ENCODE measurements around the gene BCL6B.
"Not testable (repeated sequence)": the region's sequence is repeated elsewhere in the genome, so short reads cannot be mapped to it uniquely, and the experiment has no call there.

Gene BCL6B

GRCh38 chr17:7022781-7023571, at the start of gene BCL6B:
BCL6B (plus strand) TSS chr17:7023050; CDS start chr17:7023672, 622 bp downstream.
- peak in 1 of 2 experiments; percentile 54 for DNase-seq
- TF ChIP-seq GATA1 (IDR thresholded peaks at IDR 0.05; ENCODE audit: low read depth, low read length), result no peak
- TF ChIP-seq POLR2A (IDR thresholded peaks at IDR 0.05; ENCODE audit: low read length), result no peak

GRCh38 chr17:6979440-6979839, 43.4 kb upstream of the BCL6B start:
- DNase-seq, result not testable (repeated sequence)

- DNase-seq, result no peak
- TF ChIP-seq POLR2A (IDR thresholded peaks at IDR 0.05; ENCODE audit: low read length), result no peak
- no peak for TF ChIP-seq GATA1 (IDR thresholded peaks at IDR 0.05; ENCODE audit: low read depth, low read length)
Measured at GRCh38 chr17:6981426-6981825, 41.4 kb upstream of the BCL6B start.

GRCh38 chr17:6985266-6985665, 37.6 kb upstream of the BCL6B start:
- DNase-seq, result no peak
- no peak for TF ChIP-seq POLR2A (IDR thresholded peaks at IDR 0.05; ENCODE audit: low read length)
- TF ChIP-seq GATA1 (IDR thresholded peaks at IDR 0.05; ENCODE audit: low read depth, low read length), result no peak

- no peak for TF ChIP-seq POLR2A (IDR thresholded peaks at IDR 0.05; ENCODE audit: low read length)
- TF ChIP-seq GATA1 (IDR thresholded peaks at IDR 0.05; ENCODE audit: low read depth, low read length), result no peak
- no peak for DNase-seq
Measured at GRCh38 chr17:6986676-6987075, 36.2 kb upstream of the BCL6B start.

- DNase-seq, result no peak
- no peak for TF ChIP-seq POLR2A (IDR thresholded peaks at IDR 0.05; ENCODE audit: low read length)
- TF ChIP-seq GATA1 (IDR thresholded peaks at IDR 0.05; ENCODE audit: low read depth, low read length), result no peak
Measured at GRCh38 chr17:6989779-6990178, 33.1 kb upstream of the BCL6B start.

- DNase-seq, result peak; percentile 81 to 91
- TF ChIP-seq POLR2A (IDR thresholded peaks at IDR 0.05; ENCODE audit: low read length) (peak; percentile 29), GATA1 (IDR thresholded peaks at IDR 0.05; ENCODE audit: low read depth, low read length) (peak; percentile 40)
Measured at GRCh38 chr17:6993613-6994056, 29.2 kb upstream of the BCL6B start.

GRCh38 chr17:6994118-6994598, 28.7 kb upstream of the BCL6B start:
- DNase-seq, result peak; percentile 80 to 86
- TF ChIP-seq POLR2A (IDR thresholded peaks at IDR 0.05; ENCODE audit: low read length) (no peak), GATA1 (IDR thresholded peaks at IDR 0.05; ENCODE audit: low read depth, low read length) (no peak)

GRCh38 chr17:6994666-6995256, 28.1 kb upstream of the BCL6B start:
- no peak for TF ChIP-seq POLR2A (IDR thresholded peaks at IDR 0.05; ENCODE audit: low read length)
- TF ChIP-seq GATA1 (IDR thresholded peaks at IDR 0.05; ENCODE audit: low read depth, low read length), result no peak
- peak; percentile 55 to 61 for DNase-seq

GRCh38 chr17:6995500-6996255, 27.2 kb upstream of the BCL6B start, which contains the start of gene ALOX12:
ALOX12 (plus strand) TSS chr17:6996049; CDS start chr17:6996118, 69 bp downstream.
- no peak for TF ChIP-seq POLR2A (IDR thresholded peaks at IDR 0.05; ENCODE audit: low read length)
- TF ChIP-seq GATA1 (IDR thresholded peaks at IDR 0.05; ENCODE audit: low read depth, low read length), result no peak
- DNase-seq, result peak; percentile 70 to 79

- DNase-seq, result no peak
- no peak for TF ChIP-seq POLR2A (IDR thresholded peaks at IDR 0.05; ENCODE audit: low read length)
- no peak for TF ChIP-seq GATA1 (IDR thresholded peaks at IDR 0.05; ENCODE audit: low read depth, low read length)
Measured at GRCh38 chr17:6996256-6997011, 26.4 kb upstream of the BCL6B start.

GRCh38 chr17:6997171-6997570, 25.7 kb upstream of the BCL6B start:
- TF ChIP-seq GATA1 (IDR thresholded peaks at IDR 0.05; ENCODE audit: low read depth, low read length) (no peak), POLR2A (IDR thresholded peaks at IDR 0.05; ENCODE audit: low read length) (no peak)
- DNase-seq, result no peak

GRCh38 chr17:6998855-6999508, 23.9 kb upstream of the BCL6B start:
- peak; percentile 72 to 80 for DNase-seq
- TF ChIP-seq GATA1 (IDR thresholded peaks at IDR 0.05; ENCODE audit: low read depth, low read length) (no peak), POLR2A (IDR thresholded peaks at IDR 0.05; ENCODE audit: low read length) (no peak)

Measured in erythroblast (primary cell).